GM21367 (cell line): ENCODE data around the gene PACSIN2.

Experiments used
- ATAC-seq: cut with Tn5 transposase; IDR thresholded peaks from one replicate; pipeline ENCODE4 v1.9.1; 2021; ENCODE audit not compliant: unreplicated experiment

The PACSIN2 gene

DNA sequence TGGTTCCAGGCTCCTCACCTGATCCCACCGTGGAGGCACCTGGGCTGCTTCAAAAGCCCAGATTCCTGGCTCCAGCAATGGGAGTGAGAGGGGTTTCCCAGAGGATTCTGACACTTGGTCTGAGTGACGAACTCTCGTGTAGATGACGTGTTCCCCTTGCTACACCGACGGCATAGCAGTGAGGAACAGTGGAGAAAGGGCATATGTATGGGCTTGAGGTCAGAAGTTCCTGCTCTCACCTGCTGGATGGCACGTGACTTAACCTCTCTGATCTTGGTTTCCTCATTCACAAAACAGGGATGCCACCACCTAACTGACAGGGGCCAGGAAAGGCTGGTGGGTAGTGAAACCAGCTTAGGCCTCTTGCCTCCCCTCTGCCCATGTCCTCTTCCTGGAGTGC is 127.8 kb downstream of the PACSIN2 start:
- ATAC-seq: no peak

DNA sequence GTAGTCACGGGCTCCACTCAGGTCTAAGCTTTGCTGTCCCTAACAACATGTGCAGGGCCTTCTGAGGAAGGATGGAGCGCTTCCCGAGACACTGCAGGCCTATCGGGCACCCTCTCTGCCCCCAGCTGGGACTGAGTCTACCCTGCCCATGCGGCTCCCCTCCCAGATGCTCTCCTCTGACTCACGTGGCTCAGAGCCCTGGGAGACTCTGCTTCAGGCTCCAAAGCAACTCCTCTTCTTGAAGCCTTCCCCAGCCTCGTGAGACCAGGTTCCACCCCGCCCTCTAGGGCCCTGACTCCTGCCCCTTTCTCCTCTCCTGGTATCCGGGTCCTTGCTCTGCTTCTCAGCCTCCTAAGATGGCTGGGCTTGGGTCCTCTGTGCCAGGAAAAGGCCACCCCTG is 129.5 kb downstream of the PACSIN2 start:
- ATAC-seq: no peak

DNA sequence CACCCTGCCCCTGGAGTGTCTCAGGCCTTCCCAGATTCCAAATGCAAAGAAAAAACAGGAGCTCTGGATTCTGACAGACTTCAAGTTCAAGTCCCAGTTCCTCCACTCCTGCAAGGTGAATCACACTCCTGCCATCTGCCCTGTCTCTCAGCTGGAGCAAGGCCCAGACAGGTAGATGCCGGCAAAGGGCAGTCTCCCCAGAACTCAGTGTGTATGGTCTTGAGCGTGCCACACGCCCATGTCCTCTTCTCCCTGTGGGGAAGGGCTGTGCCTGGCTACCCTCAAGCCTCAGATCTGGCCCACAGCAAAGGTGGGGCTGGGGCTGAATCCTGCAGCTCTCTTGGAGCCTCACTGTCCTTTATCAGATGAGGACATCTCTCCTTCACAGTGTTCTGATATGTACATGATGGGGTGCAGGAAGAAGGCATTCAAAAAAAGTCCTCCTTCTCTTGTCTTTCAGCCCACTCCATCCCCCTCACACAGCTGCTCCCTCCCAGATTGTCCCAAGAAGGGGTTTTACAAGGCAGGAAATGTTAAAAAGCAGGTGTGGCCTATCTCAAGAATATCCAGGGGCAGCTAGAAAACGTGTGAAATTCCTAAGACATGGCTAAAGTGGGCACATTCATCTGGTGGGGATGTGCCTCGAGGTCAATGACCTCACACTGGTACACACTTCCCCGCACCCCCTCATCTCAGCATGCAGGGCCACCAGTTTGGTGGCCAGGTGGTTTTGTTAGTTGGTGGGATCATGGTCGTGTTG is 130.2 kb downstream of the PACSIN2 start:
- no peak for ATAC-seq

DNA sequence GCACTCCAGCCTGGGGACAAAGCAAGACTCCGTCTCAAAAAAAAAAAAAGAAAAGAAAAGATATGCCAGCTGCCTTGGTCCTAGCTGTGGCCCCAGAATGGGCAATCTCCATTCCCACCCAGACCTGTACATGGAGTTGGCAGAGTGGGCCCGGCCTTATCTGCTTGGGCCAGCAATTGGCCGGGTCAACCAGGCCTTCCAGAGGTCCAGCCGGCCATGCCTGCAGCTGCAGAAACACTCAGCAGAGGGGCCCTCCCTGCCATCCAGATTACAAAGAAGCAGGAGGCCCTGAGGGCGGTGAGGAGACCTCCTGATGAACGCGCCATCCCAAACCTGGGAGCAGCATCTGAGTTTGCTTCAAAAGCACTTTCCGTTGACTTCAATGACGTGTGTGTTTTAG is 131.0 kb downstream of the PACSIN2 start:
- no peak for ATAC-seq

DNA sequence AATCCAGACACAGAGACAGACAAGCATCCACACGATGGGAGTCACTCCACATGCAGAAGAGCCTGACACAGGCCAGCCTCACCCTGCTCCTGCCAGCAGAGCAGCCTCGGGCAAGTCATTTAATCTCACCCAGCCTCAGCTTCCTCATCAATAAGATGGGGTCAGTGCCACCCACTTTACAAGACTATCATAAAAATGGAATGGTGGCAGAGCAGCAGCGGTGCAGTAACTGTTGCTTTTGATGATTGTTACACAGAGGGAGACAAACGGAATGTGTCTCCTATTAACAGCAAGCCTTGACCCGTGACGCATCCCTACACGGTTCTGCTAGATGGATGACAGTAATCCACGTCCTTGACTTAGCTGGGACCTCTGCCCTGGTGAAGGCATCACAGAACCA is 131.8 kb downstream of the PACSIN2 start:
- no peak for ATAC-seq

DNA sequence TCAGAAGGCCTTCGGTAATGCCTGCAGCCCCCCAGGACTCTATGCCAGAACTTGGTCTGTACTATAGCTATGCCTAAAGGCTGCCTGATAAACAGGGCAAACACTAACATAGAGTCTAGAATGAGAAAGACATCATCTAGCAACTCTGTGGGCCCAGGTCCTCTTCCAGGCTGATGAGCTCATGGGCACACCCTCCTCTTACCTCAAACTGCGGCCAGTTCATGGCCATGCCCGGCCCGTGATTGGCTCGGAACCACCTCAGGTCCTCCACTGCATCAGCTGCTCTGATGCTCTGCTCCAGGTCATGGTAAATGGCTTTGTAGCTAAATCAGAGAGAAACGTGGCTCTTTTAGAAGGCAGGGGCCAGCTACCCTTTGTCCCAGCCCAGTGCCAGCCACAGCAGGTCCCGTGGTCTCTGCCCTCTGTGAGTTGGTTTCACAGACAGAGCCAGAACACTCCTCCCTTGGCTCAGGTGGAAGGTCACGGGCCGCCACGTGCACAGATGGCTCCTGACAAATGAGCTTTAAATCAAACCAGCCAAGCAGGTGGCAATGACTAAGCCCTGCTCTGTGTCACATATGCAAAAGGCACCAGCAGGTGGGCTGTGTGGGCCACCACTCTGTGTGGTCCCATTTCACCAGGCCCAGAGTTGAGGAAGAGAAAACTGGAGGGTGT is 132.8 kb downstream of the PACSIN2 start:
- ATAC-seq: no peak

DNA sequence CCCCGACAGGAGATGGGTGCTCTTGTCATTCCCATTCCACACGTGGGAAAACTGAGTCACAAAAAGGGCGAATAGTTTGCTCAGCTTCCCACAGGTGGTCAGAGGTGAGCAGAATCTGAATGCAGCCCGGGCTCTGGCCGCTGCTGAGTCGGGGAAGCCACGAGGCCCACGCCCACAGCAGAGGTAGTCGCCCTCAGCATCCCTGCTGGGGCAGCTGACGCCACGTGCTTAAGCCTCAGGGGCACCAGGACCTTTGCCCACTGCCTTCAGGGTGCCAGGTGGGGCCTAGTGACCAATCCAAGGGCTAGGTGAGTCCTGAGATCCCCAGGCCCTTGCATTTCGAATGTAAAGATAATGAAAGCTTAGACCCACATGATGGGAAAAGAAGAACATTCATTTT is 133.7 kb downstream of the PACSIN2 start:
- ATAC-seq: no peak

DNA sequence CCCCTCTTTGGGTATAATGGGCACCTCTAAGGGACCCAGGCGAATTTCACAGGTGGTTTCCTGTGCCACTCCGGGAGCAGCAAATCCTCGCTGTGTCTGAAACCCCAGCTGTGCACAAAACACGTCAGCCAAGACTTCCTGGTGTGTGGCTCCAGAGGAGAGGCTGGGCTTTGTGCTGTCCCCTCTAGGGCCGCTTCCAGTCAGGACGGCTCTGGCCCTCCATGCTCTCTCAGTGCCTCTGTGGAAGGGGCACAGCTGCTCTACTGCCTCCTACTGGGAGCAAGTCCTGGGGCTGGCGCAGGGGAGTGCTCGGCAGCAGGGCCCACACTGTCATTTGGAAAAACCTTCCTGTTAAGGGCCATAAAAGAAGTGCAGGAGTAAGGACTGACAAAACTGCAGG is 134.1 kb downstream of the PACSIN2 start:
- ATAC-seq: no peak

DNA sequence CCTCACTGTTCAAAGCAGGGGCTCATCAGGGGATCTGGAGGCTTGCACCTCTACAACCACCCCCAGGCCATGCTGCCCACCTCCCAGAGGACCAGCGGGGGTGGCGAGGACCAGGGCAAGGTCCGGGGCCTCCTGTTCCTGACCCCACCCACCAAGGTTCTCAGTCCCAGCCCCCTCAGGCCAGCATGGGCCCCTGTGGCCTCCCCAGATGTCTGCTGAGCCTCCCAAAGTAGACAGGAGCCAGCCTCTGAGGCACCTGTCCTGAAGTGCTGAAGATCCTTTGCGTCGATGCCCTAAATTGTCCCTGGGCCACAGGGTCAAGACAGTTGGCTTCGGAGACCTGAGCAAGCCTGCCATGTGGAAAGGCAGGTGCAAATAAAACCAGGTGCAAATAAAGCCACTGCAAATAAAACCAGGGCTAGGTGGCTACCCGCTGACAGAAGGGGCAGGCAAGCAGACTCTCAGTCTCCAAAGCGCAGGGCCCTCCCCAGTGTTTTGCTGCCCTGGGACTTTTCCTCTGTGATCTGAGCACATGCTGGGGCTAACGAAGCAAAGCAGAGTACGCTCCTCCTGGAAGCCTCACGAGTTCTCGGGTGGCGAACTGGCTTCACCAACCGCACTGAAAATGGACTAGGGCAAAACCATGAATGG is 135.5 kb downstream of the PACSIN2 start:
- no peak for ATAC-seq

DNA sequence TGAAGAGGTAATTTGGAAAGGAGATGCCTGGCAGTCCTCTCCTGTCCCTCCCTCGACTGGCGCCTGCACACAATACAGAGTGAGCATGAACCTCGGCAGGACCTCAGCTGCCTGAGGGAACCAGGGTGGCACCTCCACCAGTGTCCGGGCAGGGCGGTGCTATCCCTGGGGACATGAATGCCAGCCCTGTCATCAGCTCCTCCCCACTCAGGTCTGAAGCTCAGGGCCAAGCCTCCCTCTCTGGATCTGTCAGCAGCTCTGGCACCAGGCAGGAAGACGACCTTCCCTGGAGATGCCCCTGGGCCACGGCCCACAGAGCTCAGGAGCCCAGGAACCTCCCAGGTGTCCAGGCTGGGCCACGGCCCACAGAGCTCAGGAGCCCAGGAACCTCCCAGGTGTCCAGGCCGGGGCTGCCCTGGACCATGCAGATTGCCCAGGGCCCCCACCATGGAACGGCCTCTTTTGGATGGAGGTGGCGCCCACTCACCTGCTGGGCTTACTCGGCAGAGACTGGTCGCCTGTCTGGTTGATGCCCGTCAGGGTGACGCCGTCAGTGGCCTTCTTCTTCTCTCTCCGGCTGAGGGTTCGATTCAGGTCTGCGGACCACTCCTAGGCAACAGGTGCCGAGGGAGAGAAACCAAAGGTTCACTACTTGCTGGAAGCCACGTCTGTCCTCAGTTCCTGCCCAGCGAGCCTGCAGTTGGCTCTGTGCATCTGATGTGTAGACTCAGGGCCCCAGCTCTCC is 136.2 kb downstream of the PACSIN2 start:
- ATAC-seq: no peak

DNA sequence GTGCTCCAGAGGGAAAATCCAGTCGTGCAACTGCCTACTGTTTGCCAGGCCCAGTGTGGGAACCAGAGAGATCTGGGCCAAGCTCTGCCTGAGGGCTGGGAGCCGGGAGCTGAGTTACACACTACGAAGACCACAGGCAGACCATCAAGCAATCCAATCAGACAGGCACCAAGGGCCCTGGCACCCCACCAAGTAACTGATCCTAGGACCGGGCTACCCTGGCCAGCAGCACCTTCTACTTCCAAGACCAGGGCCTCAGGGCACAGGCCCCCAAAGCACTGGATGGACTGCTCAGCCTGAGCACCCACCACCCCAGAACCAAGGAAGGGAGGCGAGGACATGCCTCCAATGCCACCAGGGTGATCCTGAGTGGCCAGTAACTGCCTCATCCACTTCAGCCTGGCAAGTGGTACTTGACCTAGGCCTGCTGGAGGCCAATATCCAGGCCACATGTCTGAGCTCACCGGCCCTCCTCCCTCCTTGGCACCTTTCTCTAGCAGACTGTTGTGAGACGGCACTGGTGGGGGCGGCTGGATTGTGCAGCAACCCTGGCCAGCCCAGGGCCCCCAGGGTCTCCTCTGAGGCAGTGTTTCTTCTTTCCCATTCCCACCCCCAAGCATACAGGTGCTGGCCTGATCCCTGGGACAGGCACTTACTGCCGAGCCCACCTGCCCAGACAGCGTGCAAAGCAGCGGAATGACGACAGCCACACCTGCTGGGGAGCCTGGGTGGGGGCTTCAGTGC is 137.2 kb downstream of the PACSIN2 start:
- no peak for ATAC-seq

DNA sequence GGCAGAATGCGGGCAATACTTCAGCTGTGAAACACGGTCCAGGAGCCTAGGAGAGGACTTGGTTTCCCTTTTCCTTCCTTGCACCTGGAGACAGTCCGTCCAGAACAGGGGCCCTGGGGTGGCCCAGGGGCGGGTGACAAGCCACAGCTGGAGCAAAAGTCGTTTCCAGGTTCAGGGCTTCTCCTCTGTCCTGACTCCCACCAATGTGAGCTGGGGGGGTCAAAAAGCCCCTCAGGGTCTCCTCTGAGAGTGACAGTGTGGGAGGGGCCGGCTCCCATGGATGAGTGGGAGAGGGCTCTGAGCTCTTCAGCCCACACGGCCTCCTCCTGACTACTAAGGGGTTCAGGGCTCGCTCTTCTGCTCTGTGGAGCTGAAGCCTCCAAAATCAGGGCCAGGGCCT is 137.8 kb downstream of the PACSIN2 start:
- ATAC-seq: no peak

DNA sequence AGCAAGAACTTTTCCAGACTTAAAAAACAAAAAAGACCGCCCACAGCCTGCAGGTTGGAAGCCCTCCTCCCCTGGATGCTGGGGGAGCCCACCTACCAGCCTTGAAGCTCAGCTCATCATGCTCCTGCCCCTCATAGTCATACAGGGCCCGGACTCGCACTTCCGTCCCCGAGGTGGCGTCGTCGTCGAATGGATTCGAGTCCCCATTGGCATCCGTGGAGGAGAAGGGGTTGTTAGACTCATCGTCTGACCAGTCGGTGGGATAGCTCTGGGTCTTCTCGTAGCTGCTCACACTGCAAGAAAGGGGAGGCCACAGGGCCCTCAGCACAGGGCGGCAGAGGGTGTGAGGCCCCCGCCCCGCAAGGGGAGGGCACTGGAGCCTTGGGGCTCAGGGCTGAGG is 138.9 kb downstream of the PACSIN2 start:
- no peak for ATAC-seq

DNA sequence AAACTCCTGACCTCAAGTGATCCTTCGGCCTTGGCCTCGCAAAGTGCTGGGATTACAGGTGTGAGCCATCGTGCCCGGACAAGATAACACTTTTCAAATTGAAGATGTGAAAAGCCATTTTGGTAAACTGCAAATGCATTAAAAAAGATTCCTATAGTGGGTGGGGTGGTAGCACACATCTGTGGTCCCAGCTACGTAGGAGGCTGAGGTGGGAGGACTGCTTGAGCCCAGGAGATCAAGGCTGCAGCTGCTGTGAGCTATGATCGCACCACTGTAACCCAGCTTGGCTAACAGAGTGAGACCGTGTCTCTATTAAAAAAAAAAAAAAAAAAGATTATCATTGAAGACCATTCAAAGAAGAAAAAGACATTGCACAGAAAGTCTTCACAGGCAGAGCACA is 140.9 kb downstream of the PACSIN2 start:
- ATAC-seq: no peak

DNA sequence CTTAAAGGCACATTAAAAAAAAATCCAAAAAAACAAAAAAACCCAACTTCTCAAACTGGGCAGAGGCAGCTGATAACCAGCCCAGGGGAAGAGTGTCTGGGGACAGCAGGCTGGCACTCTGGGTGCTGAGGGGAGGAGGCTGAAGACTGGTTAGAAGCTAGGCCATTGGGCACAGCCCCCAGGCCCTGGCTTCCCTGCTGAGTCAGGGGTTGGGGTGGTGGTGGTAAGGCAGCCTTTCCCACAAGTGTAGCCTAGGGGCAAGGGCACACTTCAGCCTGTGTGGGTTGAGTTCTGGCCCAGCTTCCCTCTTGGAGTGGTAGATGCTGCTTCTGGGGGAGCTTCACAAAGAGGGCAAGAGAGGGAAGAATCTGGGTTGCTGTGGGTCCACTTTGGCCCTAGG is 141.6 kb downstream of the PACSIN2 start:
- no peak for ATAC-seq

DNA sequence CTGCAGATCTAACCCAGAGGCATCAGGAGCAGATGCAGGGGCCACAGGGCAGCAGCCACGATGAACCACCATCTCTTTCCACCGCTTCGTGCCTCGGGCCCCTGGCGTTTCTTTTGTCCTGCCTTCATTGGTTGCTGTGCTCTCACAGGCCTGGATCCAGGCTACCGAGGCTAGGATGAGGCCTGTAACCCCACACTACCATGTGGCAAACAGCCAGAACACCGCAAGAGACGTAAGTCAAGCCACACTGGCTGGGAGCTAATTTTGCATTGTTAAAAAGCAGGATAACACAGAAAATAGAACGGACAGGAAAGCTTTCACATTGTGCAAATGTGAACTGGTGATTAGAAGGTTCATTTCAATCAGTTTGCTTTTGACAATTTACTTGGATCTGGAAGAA is 142.1 kb downstream of the PACSIN2 start:
- ATAC-seq: no peak

DNA sequence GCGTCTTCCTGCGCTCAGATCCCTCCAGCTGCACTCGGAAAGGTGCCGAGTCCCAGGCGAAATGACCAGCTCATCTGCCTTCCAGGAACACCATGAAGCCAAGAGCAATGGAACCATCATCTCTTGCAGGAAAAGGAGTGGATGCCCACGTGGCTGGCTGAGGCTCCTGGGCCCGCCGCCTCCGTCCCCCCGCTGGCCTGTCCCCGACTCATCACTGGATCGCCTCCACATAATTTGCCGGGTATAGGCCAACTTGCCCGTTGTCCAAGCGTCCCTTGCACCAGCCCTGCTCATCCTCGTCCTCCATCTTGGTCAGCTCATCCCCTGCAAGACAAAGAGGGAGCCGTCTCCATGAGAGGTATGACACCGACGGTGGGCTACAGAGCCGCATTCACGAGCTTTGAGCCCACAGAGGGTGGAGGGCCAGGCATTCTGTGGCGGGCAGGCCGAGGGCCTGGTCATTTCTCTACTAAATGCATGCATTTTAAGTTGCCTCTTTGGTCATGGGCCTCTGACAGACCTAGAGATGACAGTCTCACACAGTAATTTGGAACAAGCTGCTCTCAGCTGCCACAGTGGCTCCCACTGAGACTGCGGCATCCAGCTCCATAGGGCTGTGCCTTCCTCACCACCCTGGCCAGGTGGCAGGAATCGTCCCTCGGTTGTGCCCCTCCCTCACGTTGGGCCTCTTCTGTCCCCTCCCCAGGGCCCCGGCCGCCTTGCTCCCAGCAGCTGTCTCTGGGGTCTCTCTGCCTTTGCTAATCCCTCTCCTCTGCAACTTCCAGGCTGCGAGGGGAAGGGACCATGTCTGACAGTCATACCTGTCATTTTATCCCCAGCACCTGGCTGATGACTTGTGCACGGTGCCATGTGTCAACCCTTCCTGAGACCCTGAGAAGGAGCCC is 143.6 kb downstream of the PACSIN2 start:
- ATAC-seq: no peak

DNA sequence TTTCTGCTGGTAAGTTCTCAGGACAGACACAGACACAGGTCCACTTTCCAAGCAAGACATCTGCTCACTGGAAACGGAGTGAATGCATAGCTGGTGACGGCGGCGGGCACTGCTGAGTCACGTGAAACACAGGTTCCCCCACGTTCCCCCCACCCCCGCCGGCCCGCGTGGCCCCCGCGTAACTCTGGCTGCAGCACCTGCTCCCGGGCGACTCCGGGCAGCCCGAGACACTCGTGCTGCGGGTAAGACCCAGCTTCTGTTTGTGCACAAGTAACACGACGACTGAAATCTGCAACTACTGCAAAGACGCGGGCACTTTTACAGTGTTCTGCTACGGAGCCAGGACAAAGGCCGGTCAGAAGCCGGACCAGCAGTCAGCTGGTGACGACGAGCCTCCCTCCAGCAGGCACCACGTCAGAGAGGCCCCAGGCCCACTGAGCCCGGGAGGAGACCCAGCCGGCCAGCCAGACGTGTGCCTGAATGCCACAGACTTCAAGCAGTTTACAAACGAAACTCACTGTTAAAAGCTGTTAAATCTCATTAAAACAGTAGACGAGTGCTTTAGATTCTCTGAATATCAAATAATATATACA is 145.0 kb downstream of the PACSIN2 start:
- no peak for ATAC-seq

DNA sequence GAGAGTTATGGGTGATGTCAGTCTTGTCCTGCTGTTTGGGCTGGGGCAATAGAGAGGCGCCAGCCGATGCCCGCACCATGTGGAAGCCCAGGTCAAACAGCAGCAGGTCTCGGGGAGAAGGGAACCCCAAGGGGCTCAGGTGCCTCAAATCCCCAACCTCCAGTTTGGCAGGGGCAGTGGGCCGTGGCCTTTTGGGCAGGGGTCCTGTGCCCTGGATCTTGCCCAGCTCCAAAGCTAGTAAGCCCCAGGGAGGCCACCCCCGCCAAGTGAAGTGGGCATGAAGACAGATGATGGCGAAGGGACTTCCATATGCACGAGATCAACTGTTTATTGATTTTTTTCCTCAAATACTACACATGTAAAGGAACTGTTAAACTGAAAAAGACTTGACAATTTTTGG is 145.5 kb downstream of the PACSIN2 start:
- no peak for ATAC-seq
